Left ventricle myocardium inferior (tissue), 1 donor: ENCODE results near the gene ARL4D. TPM values are rescaled to one million over a fixed set of nuclear protein-coding genes. Genes with fewer than 3 reads are reported as not detected.

Experiments used
- DNase-seq: peaks from one replicate; pipeline ENCODE4 v3.0.0-alpha.2; 2020
- H3K27ac ChIP-seq: fragments of 200-600 bp; replicated peaks from 2 replicates; pipeline ENCODE4 v1.8.0; 2021
- H3K27me3 ChIP-seq: fragments of 200-600 bp; 2 replicates; pipeline ENCODE4 v1.8.0; 2021; ENCODE audit warnings: low read depth
- H3K36me3 ChIP-seq: fragments of 200-600 bp; 2 replicates; pipeline ENCODE4 v1.8.0; 2021
- H3K4me1 ChIP-seq: fragments of 200-600 bp; 2 replicates; pipeline ENCODE4 v1.8.0; 2021
- H3K4me3 ChIP-seq: fragments of 200-600 bp; 2 replicates; pipeline ENCODE4 v1.8.0; 2021; ENCODE audit warnings: mild to moderate bottlenecking, moderate library complexity
- H3K9me3 ChIP-seq: fragments of 200-600 bp; replicated peaks from 2 replicates; pipeline ENCODE4 v1.8.0; 2021
- CTCF ChIP-seq: fragments of 200-600 bp; IDR thresholded peaks from 2 replicates; pipeline ENCODE4 v1.8.0; 2021; ENCODE audit warnings: antibody characterized with exemption, mild to moderate bottlenecking, borderline replicate concordance
- intact Hi-C: fragments of 100-400 bp; cut with micrococcal nuclease; formaldehyde crosslinking; loops from one replicate; pipeline ENCODE4 v1.11.0; 2022
- total RNA-seq: library from RNA; stranded (reverse); fragmentation: NEBNext Ultra II Directional; extraction: Animal tissue kit (Norgen Biotek cat#: 25700); gene quantifications from one replicate; pipeline ENCODE4 v1.2.1, GENCODE V29; 2021
- donor health status: DM: no; HTN: yes; CAD: no; lungs with severe emphysema.

ARL4D gene
- total RNA-seq, 1 donor from 2014 or later: 7.1 TPM

DNA sequence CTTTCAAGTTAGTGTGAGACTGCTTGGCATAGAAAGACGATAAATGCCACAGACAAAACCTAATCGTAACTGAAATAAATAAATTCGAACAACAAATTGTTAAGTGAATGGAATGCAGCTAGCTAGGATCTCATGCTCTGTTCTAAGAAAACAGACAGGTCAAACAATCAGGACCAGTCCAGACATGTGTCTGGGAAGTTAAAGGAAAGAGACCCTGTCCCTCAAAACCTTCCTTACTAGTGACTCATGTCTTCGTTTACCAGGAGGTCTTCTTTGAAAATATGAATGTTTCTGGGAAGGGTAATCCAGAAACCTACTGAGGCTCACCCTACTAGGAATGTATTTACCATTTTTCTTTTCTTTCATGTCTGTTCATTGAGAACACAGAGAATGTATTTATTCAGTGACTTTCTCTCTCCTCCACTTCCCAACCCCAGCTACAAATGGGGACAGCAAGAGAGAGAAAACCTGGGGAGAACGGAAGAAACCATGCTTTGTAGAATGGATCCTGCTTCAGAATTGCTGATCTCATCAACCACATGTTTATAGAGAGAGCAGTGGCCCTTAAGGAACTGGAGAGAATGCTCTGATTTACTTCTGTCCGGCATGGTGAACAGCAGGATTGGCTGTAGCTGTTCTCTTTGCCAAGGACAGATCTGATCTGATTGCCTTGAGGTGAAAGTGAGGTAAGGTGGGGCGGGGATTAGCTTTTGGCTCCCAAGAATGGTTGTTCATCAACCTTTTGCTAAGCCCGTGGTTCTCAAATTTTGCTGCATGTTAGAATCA is 45.6 kb downstream of the ARL4D start:
- intact Hi-C loops: no loop called here
- Histone ChIP-seq H3K27me3 (no peaks in the 10 kb centered on the region), H3K4me1 (no peaks in the 10 kb centered on the region), H3K27ac (no peak overlapping the region), H3K9me3 (no peaks in the 10 kb centered on the region), H3K4me3 (no peak overlapping the region), H3K36me3 (no peaks in the 10 kb centered on the region)
- TF ChIP-seq CTCF: no peak
- no peak for DNase-seq

- no peaks in the 10 kb centered on the region for H3K4me1 ChIP-seq
- H3K27me3 ChIP-seq: no peaks in the 10 kb centered on the region
- H3K27ac ChIP-seq: no peak overlapping the region
- DNase-seq: no peak
- H3K36me3 ChIP-seq: no peaks in the 10 kb centered on the region
- TF ChIP-seq CTCF: no peak
- intact Hi-C loops: no loop called here
- H3K9me3 ChIP-seq: no peaks in the 10 kb centered on the region
- no peak overlapping the region for H3K4me3 ChIP-seq
Observed at GRCh38 chr17:43445009-43445589, 46.3 kb downstream of the ARL4D start.

DNA sequence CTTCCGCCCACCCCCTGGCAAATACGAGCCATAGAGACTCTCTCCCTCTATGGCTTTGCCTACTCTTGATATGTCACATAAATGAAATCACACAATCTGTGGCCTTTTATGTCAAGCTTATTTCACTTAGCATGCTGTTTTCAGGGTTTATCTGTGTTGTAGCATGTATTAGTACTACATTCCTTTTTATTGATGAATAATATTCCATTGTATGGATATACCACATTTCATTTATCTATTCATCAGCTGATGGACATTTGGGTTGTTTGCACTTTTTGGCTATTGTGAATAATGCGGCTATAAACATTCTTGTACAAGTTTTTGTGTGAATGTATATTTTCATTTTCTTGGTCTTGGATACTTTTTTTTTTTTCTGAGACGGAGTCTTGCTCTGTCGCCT is 48.0 kb downstream of the ARL4D start:
- H3K27me3 ChIP-seq: no peaks in the 10 kb centered on the region
- intact Hi-C loops: no loop called here
- no peak overlapping the region for H3K27ac ChIP-seq
- no peak for DNase-seq
- no peak for TF ChIP-seq CTCF
- H3K9me3 ChIP-seq: no peaks in the 10 kb centered on the region
- no peaks in the 10 kb centered on the region for H3K4me1 ChIP-seq
- no peaks in the 10 kb centered on the region for H3K36me3 ChIP-seq
- H3K4me3 ChIP-seq: no peak overlapping the region

DNA sequence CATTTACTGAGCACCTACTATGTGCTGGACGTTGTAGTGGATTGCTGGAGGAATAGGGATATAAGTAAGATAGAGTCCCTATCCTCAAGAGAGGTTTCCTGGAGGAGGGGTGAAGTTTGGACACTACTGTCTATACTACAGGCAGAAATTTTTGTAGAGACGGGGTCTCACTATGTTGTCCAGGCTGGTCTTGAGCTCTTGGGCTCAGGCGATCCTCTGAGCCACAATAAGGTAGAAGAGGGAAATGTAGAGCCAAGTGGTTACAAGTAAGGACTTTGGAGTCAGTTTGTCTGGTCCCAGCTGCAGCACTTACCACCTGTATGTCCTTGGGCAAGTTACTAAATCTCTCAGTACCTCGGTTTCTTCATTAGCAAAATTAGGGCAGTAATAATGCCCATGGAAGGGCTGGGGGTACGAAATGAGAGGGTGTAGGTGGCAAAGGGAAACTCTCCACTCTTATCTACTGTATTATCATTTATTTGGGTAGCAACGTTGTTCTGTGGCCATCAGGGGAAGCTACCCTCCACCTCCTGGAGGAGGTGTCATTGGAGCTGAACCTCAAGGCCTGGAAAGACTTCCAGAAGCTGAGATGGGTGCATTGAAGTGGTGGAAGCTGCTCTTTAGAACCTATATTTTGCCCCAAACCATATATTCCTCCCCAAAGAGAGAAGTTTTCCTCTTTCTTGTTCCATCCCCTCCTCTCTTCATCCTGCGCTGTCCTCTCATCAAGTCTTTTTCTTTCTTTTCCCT is 50.1 kb downstream of the ARL4D start:
- H3K9me3 ChIP-seq: no peaks in the 10 kb centered on the region
- no peaks in the 10 kb centered on the region for H3K4me1 ChIP-seq

More for the DNA sequence above, 50.1 kb downstream of the ARL4D start:
- no peak overlapping the region for H3K27ac ChIP-seq
- H3K4me3 ChIP-seq: no peak overlapping the region
- no peaks in the 10 kb centered on the region for H3K27me3 ChIP-seq
- no peak for DNase-seq
- H3K36me3 ChIP-seq: no peaks in the 10 kb centered on the region
- no peak for TF ChIP-seq CTCF
- intact Hi-C loops: no loop called here
